WTC11 (cell line): ENCODE results near the gene KCTD2. TPM values are rescaled to one million over a fixed set of nuclear protein-coding genes. Genes with fewer than 3 reads are reported as not detected.
A peak's percentile ranks its signal among the peaks of the same experiment; 100 is the strongest.

Source experiments
- ATAC-seq: fragments of 200-7000 bp; cut with Tn5 transposase; 2 replicates; pipeline ENCODE4 v1.10.0; 2021; ENCODE audit warnings: mild to moderate bottlenecking, moderate library complexity
- CTCF ChIA-PET: fragments of 300-600 bp; sonication (Branson Sonifier 250); formaldehyde crosslinking; loops from one replicate; lab custom pipeline; 2021; ENCODE audit warnings: antibody characterized with exemption; lab: Charles Lee
- POLR2A ChIA-PET: fragments of 350-600 bp; sonication (Branson Sonifier 250); formaldehyde crosslinking; loops from one replicate; lab custom pipeline; 2021; ENCODE audit warnings: antibody characterized with exemption; lab: Charles Lee
- DNase-seq: peaks from one replicate; pipeline ENCODE4 v3.0.0; 2021; ENCODE audit warnings: low spot score
- H3K27ac Mint-ChIP-seq: 2 replicates; pipeline ENCODE4 v1.8.0; 2021; ENCODE audit warnings: mixed read lengths
- H3K27me3 Mint-ChIP-seq: 2 replicates; pipeline ENCODE4 v1.8.0; 2021; ENCODE audit warnings: low read depth, mild to moderate bottlenecking, moderate library complexity, mixed read lengths
- H3K36me3 Mint-ChIP-seq: 2 replicates; pipeline ENCODE4 v1.8.0; 2021; ENCODE audit warnings: mixed read lengths
- H3K4me1 Mint-ChIP-seq: 2 replicates; pipeline ENCODE4 v1.8.0; 2022; ENCODE audit warnings: mixed read lengths
- H3K4me3 Mint-ChIP-seq: 2 replicates; pipeline ENCODE4 v1.8.0; 2021; ENCODE audit warnings: mild to moderate bottlenecking, moderate library complexity, mixed read lengths
- H3K9me3 Mint-ChIP-seq: 2 replicates; pipeline ENCODE4 v1.8.0; 2021; ENCODE audit warnings: mixed read lengths
- ATF1 ChIP-seq: sonication (generic); formaldehyde crosslinking; IDR thresholded peaks from 2 replicates; pipeline ENCODE4 v1.8.1; 2023; ENCODE audit warnings: mild to moderate bottlenecking, moderate library complexity, missing genetic modification reagents
- ELF4 ChIP-seq: sonication (generic); formaldehyde crosslinking; IDR thresholded peaks from 2 replicates; pipeline ENCODE4 v1.8.1; 2022; ENCODE audit warnings: low read depth, mild to moderate bottlenecking, moderate library complexity, missing genetic modification reagents
- EMX1 ChIP-seq: fragments of 250-450 bp; sonication (Bioruptor Pico); IDR thresholded peaks from 2 replicates; pipeline ENCODE4 v1.8.0; 2021; ENCODE audit warnings: mild to moderate bottlenecking
- ETV6 ChIP-seq: sonication (generic); formaldehyde crosslinking; IDR thresholded peaks from 2 replicates; pipeline ENCODE4 v1.8.1; 2022; ENCODE audit warnings: mild to moderate bottlenecking, missing genetic modification reagents
- FOXJ3 ChIP-seq: sonication (generic); formaldehyde crosslinking; IDR thresholded peaks from 2 replicates; pipeline ENCODE4 v1.9.0; 2021; ENCODE audit warnings: missing genetic modification reagents, mild to moderate bottlenecking, borderline replicate concordance
- GABPB1 ChIP-seq: sonication (generic); formaldehyde crosslinking; IDR thresholded peaks from 2 replicates; pipeline ENCODE4 v1.8.1; 2023; ENCODE audit warnings: mild to moderate bottlenecking, missing genetic modification reagents
- JAZF1 ChIP-seq: fragments of 250-450 bp; sonication (Bioruptor Pico); IDR thresholded peaks from 2 replicates; pipeline ENCODE4 v1.9.0; 2021; ENCODE audit warnings: moderate library complexity, mild to moderate bottlenecking, inconsistent platforms
- JUN ChIP-seq: sonication (generic); formaldehyde crosslinking; IDR thresholded peaks from 2 replicates; pipeline ENCODE4 v1.8.0; 2023; ENCODE audit warnings: mild to moderate bottlenecking, missing genetic modification reagents
- NFYB ChIP-seq: sonication (generic); formaldehyde crosslinking; conservative IDR thresholded peaks from 2 replicates; pipeline ENCODE4 v1.8.0; 2022; ENCODE audit warnings: low read depth, missing genetic modification reagents
- SP1 ChIP-seq: sonication (generic); formaldehyde crosslinking; conservative IDR thresholded peaks from 2 replicates; pipeline ENCODE4 v1.8.1; 2022; ENCODE audit warnings: missing genetic modification reagents
- TCF7 ChIP-seq: sonication (generic); formaldehyde crosslinking; IDR thresholded peaks from 2 replicates; pipeline ENCODE4 v1.8.0; 2022; ENCODE audit warnings: mild to moderate bottlenecking, low read depth, missing genetic modification reagents, moderate library complexity
- TP53 ChIP-seq: sonication (generic); formaldehyde crosslinking; IDR thresholded peaks from 2 replicates; pipeline ENCODE4 v1.8.1; 2023; ENCODE audit warnings: mild to moderate bottlenecking, missing genetic modification reagents
- ZBTB21 ChIP-seq: sonication (generic); formaldehyde crosslinking; IDR thresholded peaks from 2 replicates; pipeline ENCODE4 v1.8.1; 2023; ENCODE audit warnings: mild to moderate bottlenecking, missing genetic modification reagents, borderline replicate concordance
- ZNF138 ChIP-seq: sonication (generic); formaldehyde crosslinking; conservative IDR thresholded peaks from 2 replicates; pipeline ENCODE4 v1.8.1; 2022; ENCODE audit warnings: mild to moderate bottlenecking, moderate library complexity, missing genetic modification reagents
- ZNF263 ChIP-seq: sonication (generic); formaldehyde crosslinking; IDR thresholded peaks from 2 replicates; pipeline ENCODE4 v1.8.1; 2022; ENCODE audit warnings: low read depth, mild to moderate bottlenecking, moderate library complexity, missing genetic modification reagents
- ZNF317 ChIP-seq: sonication (generic); formaldehyde crosslinking; IDR thresholded peaks from 2 replicates; pipeline ENCODE4 v1.8.1; 2023; ENCODE audit warnings: low read depth, mild to moderate bottlenecking, moderate library complexity, missing genetic modification reagents, borderline replicate concordance
- ZNF396 ChIP-seq: fragments of 250-450 bp; sonication (Bioruptor Pico); IDR thresholded peaks from 2 replicates; pipeline ENCODE4 v1.8.0; 2021; ENCODE audit warnings: mild to moderate bottlenecking, moderate library complexity, borderline replicate concordance
- total RNA-seq: library from RNA; stranded (reverse); gene quantifications from 3 replicates; pipeline ENCODE4 v1.2.3, GENCODE V29; 2021
- TF ChIP-seq, protein P1 (sequence below): sonication (generic); formaldehyde crosslinking; IDR thresholded peaks from 2 replicates; pipeline ENCODE4 v1.8.1; 2023; ENCODE audit warnings: mild to moderate bottlenecking, missing genetic modification reagents, moderate library complexity
- TF ChIP-seq, protein P2 (sequence below): fragments of 200-600 bp; IDR thresholded peaks from 2 replicates; pipeline ENCODE4 v1.8.0; 2022; ENCODE audit warnings: antibody characterized with exemption
- TF ChIP-seq, protein P3 (sequence below): sonication (generic); formaldehyde crosslinking; conservative IDR thresholded peaks from 2 replicates; pipeline ENCODE4 v1.8.1; 2023; ENCODE audit warnings: mild to moderate bottlenecking, low read depth, missing genetic modification reagents, moderate library complexity
- TF ChIP-seq, protein P4 (sequence below): sonication (generic); formaldehyde crosslinking; IDR thresholded peaks from 2 replicates; pipeline ENCODE4 v1.8.1; 2022; ENCODE audit warnings: low read depth, mild to moderate bottlenecking, moderate library complexity, missing genetic modification reagents, borderline replicate concordance
- TF ChIP-seq, protein P5 (sequence below): sonication (generic); formaldehyde crosslinking; conservative IDR thresholded peaks from 2 replicates; pipeline ENCODE4 v1.8.1; 2022; ENCODE audit warnings: mild to moderate bottlenecking, missing genetic modification reagents
- TF ChIP-seq, protein P6 (sequence below): sonication (generic); formaldehyde crosslinking; IDR thresholded peaks from 2 replicates; pipeline ENCODE4 v1.8.1; 2022; ENCODE audit warnings: missing genetic modification reagents, borderline replicate concordance

The KCTD2 gene
- total RNA-seq, 1 experiment from 2014 or later, result 31.3 TPM

DNA sequence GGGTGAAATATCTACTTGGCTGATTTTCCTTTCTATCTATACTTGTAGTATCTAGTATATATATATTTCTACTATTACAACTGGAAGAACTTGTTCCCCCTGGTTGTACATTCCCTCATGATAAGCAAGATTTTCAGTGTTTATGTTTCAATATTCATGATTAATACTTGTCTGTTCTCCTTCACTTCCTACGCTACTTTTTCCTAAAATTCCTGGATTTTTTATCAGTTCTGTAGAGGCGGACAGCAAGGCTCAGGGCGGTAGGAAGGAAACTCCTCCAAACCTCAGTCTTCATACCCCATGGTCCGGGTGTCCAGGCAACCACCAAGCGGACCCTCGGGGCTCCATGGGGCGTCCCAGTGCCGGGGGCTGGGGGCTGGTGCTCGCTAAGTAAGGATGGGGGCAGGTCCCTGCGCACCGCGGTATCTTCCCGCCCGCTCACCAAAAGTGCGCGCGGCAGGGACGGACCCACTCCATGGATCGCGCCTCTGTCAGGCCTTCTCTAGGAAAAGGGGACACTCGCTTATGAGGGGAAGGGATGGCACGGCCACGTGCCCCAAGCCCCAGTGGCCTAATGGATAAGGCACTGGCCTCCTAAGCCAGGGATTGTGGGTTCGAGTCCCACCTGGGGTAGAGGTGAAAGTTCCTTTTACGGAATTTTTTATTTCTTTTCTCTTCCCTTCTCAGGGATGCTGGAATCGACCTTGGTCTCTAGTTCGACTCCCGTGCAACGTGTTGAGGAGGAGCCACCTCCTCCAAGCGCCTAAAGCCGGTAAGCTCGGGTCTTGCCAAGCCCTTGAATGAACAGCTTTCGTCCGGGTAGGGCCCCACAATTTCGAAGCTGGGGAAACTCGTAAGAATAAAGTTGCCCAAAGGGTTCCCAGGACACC is 13.4 kb upstream of the KCTD2 start (continued):
- TF ChIP-seq, protein P1, sequence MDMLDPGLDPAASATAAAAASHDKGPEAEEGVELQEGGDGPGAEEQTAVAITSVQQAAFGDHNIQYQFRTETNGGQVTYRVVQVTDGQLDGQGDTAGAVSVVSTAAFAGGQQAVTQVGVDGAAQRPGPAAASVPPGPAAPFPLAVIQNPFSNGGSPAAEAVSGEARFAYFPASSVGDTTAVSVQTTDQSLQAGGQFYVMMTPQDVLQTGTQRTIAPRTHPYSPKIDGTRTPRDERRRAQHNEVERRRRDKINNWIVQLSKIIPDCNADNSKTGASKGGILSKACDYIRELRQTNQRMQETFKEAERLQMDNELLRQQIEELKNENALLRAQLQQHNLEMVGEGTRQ (CRISPR knock-in tag), result peak; percentile 80
- TF ChIP-seq ATF1 (CRISPR knock-in tag) (no peak), SP1 (peak; percentile 66), TP53 (CRISPR knock-in tag) (0 out of 2 replicates have a peak, but pooled peaks have one; percentile 14)
- TF ChIP-seq, protein P2, sequence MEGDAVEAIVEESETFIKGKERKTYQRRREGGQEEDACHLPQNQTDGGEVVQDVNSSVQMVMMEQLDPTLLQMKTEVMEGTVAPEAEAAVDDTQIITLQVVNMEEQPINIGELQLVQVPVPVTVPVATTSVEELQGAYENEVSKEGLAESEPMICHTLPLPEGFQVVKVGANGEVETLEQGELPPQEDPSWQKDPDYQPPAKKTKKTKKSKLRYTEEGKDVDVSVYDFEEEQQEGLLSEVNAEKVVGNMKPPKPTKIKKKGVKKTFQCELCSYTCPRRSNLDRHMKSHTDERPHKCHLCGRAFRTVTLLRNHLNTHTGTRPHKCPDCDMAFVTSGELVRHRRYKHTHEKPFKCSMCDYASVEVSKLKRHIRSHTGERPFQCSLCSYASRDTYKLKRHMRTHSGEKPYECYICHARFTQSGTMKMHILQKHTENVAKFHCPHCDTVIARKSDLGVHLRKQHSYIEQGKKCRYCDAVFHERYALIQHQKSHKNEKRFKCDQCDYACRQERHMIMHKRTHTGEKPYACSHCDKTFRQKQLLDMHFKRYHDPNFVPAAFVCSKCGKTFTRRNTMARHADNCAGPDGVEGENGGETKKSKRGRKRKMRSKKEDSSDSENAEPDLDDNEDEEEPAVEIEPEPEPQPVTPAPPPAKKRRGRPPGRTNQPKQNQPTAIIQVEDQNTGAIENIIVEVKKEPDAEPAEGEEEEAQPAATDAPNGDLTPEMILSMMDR, result no peak
- TF ChIP-seq, protein P3, sequence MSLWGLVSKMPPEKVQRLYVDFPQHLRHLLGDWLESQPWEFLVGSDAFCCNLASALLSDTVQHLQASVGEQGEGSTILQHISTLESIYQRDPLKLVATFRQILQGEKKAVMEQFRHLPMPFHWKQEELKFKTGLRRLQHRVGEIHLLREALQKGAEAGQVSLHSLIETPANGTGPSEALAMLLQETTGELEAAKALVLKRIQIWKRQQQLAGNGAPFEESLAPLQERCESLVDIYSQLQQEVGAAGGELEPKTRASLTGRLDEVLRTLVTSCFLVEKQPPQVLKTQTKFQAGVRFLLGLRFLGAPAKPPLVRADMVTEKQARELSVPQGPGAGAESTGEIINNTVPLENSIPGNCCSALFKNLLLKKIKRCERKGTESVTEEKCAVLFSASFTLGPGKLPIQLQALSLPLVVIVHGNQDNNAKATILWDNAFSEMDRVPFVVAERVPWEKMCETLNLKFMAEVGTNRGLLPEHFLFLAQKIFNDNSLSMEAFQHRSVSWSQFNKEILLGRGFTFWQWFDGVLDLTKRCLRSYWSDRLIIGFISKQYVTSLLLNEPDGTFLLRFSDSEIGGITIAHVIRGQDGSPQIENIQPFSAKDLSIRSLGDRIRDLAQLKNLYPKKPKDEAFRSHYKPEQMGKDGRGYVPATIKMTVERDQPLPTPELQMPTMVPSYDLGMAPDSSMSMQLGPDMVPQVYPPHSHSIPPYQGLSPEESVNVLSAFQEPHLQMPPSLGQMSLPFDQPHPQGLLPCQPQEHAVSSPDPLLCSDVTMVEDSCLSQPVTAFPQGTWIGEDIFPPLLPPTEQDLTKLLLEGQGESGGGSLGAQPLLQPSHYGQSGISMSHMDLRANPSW, result 0 out of 2 replicates have a peak, but pooled peaks have one; percentile 29
- TF ChIP-seq, protein P4, sequence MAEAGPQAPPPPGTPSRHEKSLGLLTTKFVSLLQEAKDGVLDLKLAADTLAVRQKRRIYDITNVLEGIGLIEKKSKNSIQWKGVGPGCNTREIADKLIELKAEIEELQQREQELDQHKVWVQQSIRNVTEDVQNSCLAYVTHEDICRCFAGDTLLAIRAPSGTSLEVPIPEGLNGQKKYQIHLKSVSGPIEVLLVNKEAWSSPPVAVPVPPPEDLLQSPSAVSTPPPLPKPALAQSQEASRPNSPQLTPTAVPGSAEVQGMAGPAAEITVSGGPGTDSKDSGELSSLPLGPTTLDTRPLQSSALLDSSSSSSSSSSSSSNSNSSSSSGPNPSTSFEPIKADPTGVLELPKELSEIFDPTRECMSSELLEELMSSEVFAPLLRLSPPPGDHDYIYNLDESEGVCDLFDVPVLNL (CRISPR knock-in tag), result no peak
- TF ChIP-seq, all 79 proteins: peak for 14

DNA sequence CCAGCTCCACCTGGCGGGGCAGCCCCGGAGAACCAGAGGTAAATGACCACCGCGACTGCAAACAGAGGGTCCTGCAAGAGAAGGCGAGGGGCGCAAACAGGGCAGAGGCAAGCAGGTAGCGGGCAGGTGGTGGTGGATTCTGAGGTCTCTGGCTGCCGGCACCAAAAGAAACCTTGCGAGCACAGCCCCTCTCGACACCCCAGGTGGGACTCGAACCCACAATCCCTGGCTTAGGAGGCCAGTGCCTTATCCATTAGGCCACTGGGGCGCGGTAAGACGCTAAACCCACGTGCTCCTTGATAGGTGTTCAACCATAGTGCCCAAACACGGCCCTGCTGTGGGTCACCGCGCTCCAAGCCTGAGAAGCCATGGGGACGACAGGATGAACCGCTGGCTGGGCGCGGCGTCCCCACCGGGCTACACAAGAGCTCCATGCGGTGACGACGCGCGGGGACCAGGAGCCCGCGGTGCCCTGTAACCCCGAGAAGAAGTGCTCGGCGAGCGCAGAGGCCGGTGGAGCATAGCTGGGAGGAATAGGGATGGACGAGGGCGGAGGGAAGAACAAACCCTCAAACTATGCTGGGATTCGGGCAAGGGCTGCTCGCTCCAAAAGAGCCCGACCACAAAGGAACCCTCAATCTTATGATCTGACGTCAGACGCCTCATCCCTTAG is 12.7 kb upstream of the KCTD2 start:
- peak; percentile 42 for ATAC-seq
- ChIA-PET POLR2A (interaction anchor here (0.7 to 2.2 kb wide), 8 partner anchors 10 to 162 kb away, joined by 3 to 24 read pairs (median 8); partner anchors contain the start of genes ATP5PD, CDR2L, FDXR and KCTD2), CTCF (interaction anchor here (0.7 to 3.5 kb wide), 16 partner anchors 20 to 289 kb away, joined by 3 to 38 read pairs (median 5); partner anchors contain the start of genes CDR2L, FDXR, MRPL58 and OTOP2)
- Mint-ChIP-seq H3K27me3 (peaks cover 26% of the 10 kb centered on the region), H3K4me3 (peak overlapping the region; percentile 99), H3K4me1 (peaks cover 26% of the 10 kb centered on the region), H3K27ac (peak overlapping the region; percentile 94), H3K9me3 (peaks cover 18% of the 10 kb centered on the region), H3K36me3 (peaks cover 26% of the 10 kb centered on the region)
- peak; percentile 96 for DNase-seq
- TF ChIP-seq TCF7 (CRISPR knock-in tag) (no peak), EMX1 (CRISPR knock-in tag) (0 out of 2 replicates have a peak, but pooled peaks have one; percentile 8), ZBTB21 (no peak), ZNF396 (CRISPR knock-in tag) (no peak), JUN (CRISPR knock-in tag) (0 out of 2 replicates have a peak, but pooled peaks have one; percentile 27), ZNF138 (CRISPR knock-in tag) (no peak), FOXJ3 (CRISPR knock-in tag) (no peak), NFYB (CRISPR knock-in tag) (no peak), GABPB1 (CRISPR knock-in tag) (peak; percentile 77; the same call in 1 of the 2 replicates), ZNF263 (no peak), JAZF1 (CRISPR knock-in tag) (no peak), ZNF317 (CRISPR knock-in tag) (no peak), ELF4 (CRISPR knock-in tag) (no peak), ETV6 (CRISPR knock-in tag) (peak; percentile 86)
- TF ChIP-seq, protein P5, sequence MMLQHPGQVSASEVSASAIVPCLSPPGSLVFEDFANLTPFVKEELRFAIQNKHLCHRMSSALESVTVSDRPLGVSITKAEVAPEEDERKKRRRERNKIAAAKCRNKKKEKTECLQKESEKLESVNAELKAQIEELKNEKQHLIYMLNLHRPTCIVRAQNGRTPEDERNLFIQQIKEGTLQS (CRISPR knock-in tag), result no peak
- TF ChIP-seq, protein P6, sequence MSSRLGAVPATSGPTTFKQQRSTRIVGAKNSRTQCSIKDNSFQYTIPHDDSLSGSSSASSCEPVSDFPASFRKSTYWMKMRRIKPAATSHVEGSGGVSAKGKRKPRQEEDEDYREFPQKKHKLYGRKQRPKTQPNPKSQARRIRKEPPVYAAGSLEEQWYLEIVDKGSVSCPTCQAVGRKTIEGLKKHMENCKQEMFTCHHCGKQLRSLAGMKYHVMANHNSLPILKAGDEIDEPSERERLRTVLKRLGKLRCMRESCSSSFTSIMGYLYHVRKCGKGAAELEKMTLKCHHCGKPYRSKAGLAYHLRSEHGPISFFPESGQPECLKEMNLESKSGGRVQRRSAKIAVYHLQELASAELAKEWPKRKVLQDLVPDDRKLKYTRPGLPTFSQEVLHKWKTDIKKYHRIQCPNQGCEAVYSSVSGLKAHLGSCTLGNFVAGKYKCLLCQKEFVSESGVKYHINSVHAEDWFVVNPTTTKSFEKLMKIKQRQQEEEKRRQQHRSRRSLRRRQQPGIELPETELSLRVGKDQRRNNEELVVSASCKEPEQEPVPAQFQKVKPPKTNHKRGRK, result no peak
- TF ChIP-seq, protein P2, result no peak
